HG02840 (cell line): Measurements from ENCODE around the gene CACNG6.

ENCODE experiments used
- ATAC-seq: cut with Tn5 transposase; IDR thresholded peaks from one replicate; pipeline ENCODE4 v1.9.1; 2021; ENCODE audit warnings: mild to moderate bottlenecking, moderate library complexity, moderate number of reproducible peaks; ENCODE audit not compliant: unreplicated experiment, low FRiP score

Gene CACNG6

DNA sequence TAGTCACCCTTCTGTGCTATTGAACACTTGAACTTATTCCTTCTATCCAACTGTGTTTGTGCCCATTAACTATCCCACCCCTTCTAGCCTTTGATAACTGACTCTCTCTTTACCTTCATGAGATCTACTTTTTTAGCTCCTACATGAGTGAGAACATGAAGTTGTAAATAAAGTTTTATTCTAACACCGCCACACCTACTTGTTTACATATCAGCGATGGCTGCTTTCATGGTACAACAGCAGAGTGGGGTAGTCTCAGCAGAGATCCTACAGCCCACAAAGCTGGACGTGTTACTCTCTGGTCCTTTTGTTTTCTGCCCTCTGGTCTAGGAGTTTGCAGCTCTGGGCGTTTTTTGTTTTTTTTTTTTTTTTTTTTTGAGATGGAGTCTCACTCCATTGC, 48.6 kb downstream of the CACNG6 start:
- ATAC-seq = no peak

DNA sequence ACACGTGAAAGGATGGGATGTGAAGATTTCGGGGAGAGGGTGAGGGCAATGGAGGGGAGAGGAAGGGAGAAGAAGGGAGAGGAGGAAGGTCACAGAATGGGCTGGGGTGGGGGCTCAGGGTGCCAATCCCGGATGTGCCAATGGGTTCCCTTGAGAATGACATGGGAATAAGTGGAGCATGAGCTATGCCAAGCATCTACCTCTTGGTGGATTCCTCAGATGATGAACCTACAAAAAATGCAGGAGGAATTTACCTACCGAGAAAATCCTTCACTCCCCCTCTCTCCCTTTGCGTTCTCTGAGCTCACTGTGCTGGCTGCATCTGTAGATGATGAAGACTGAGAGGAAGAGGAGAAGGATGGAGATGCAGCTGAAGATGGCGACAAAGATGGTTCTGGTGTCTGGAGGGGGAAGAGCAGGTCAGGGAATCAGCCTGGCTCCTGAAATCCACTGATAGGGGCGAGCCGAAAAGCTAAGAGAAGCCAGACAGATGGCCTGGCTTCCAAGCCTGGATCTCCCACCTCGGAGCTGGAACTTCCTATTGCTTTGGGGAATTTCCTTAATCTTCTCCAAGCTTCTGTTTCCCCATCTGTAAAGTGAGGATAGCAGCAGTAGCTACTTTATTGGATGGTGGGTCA, 50.7 kb downstream of the CACNG6 start:
- no peak for ATAC-seq

DNA sequence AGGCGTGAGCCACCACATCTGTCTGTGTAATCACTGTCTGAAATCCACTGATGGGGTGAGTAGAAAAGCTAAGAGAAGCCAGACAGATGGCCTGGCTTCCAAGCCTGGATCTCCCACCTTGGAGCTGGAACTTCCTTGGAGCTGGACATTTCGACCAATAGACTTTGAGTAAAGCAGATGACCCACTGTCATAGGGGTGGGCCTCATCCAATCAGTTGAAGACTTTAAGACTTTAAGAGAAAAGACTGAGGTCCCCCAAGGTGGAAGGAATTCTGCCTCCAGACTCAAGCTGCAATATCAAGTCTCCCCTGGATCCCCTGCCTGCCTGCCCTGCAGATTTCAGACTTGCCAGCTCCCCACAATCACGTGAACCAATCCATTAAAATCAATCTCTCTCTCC, 51.6 kb downstream of the CACNG6 start:
- ATAC-seq = no peak

DNA sequence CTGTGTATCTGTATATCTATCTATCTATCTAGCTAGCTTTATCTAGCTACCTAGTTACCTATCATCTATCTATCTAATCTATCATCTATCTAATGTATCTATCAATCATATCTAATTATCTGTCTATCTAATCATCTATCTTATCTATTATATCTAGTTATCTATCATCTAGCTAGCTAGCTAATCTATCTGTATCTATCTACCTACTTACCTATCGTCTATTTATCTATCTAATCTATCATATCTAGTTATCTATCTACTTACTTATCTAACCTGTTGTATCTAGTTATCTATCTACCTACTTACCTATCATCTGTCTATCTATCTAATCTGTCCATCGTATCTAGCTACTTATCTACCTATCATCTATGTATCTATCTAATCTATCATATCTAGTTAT, 54.3 kb downstream of the CACNG6 start:
- ATAC-seq = no peak

DNA sequence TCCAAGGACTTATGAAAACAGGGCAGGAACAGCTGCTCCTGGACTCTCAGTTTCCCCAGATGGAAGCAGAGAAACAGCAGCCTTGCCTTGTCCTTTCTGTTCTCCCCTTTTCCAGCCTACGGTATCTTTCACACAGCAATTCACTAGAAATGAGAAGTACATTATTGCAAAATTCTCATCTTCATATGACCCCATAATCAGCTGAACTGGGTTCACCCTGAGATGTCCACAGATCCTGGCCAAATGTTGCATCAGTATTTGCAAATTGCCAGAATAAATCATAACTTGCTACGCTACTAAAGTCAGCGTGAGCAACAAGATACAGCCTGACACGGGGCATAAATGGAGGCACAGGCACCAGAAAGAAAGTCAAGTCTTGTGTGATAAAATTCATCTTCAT, 56.2 kb downstream of the CACNG6 start:
- no peak for ATAC-seq
